H4 (cell line): ENCODE measurements around the gene CD46. TPM values are rescaled to one million over a fixed set of nuclear protein-coding genes. Genes with fewer than 3 reads are reported as not detected.

Source experiments
- DNase-seq: peaks from one replicate; pipeline ENCODE4 v3.0.0-alpha.2; 2015; ENCODE audit warnings: low spot score
- total RNA-seq: library from RNA; depleted of rRNA; stranded (reverse); fragments of >200 nt; shearing (Covaris generic); gene quantifications from 2 replicates; pipeline ENCODE4 v1.2.3, GENCODE V29; 2014

The CD46 gene
- total RNA-seq, 1 experiment from 2014 or later = 55.6 TPM

DNA sequence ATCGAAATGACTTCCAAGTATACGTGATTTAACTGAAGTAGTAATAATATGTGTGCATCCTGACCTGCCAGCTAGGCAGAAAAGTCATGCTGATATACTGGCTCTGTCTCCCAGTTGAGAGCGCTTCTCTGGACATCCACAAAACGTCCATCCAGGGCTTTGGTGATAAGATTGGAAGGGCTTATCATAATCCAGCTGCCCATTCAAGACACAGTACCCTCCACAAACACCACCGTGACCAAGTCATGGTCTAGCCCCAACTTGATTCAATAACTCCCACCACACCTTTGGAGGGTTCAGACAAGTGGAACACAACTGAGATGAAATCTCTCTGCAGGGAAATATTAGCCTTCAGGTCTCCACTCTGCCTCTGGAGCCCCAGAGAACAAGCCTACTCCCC is 76.2 kb downstream of the CD46 start:
- no peak for DNase-seq

DNA sequence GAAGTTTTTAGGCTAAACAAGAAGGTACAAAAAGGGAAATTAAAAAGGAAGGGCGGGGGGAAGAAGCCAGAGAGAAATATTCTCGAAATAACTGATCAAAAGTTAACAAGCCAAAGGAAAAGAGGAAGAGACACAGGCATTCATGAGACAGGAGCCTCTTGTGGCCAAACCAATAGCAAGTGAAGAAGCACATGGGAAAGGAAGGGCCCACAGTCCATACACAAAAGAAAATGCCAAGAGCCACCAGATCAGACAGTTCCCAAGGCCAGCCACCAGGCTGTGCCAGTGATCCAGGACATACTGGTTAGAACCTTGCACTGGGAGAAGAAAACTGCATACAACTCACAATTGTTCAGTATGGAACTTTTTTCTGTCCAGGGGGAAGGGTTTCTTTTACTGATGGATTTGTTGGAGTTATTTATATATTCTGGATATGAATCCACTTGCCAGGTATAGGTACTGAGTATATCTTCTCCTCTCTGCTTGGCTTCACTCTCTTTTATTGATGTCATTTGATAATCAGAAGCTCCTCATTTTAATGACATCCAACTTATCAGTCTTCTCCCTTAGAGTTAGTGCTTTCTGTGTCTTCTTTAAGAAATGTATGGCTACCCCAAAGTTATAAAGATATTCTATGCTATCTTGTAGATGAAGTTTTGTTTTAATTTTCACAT is 76.8 kb downstream of the CD46 start:
- DNase-seq = peak; percentile 74

GRCh38 chr1:207829576-207829975 is 77.7 kb downstream of the CD46 start:
- DNase-seq = no peak

DNA sequence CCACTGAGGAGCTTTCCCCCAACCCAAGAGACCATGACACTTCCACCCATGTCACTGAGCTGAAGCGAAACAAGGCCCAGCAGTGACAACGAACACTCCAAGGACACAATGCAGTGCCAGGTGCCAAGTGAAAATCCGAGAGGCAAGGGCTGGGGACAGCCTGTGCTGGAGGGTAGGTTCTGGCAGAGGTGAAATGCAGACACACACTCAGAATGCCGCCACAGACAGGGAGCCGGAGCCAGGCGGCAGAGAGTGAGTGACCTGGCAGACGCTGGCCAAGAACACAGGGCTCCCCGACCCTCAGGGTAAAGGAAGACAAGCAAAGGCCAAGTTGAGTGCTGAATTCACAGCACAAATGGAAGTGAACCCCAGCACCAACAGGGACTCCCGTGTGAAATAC is 78.9 kb downstream of the CD46 start:
- no peak for DNase-seq

DNA sequence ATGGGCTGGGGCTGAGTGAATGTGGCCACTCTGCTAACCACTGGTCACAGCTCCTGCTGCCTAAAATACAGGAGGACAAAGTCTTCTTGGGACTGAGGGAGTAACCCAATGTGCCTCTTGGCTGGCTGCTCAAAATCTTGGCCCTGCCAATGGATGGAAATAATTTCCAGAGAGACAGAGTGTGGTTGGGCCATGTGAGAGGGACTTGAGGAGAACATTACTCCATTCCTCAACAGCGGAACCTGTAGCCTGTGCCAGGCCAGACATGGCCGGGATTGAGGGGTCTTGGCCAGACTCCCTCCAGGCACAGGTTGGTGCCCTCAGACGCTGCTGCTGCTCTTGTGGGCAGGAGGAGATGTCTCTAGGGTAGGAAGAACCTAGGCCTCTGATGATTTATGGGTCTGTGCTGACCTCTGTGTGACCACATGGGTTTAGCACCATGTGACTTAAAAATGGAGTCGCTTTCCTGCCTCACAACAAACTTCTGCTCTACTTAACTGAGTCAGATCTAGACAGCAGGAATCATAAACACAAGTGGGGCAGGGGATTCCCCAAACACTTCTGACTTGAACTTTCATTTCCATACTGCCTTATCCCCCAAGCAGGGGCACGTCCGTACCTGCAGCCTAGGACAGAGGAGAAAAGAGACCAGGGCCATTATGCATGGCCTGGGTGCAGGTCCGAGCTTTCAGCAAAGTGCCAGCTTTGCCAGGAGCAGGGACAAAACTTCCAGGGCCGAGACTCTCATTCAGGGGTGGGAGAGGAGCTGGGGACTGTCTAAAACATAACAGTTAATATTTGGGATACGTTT is 79.9 kb downstream of the CD46 start:
- no peak for DNase-seq

DNA sequence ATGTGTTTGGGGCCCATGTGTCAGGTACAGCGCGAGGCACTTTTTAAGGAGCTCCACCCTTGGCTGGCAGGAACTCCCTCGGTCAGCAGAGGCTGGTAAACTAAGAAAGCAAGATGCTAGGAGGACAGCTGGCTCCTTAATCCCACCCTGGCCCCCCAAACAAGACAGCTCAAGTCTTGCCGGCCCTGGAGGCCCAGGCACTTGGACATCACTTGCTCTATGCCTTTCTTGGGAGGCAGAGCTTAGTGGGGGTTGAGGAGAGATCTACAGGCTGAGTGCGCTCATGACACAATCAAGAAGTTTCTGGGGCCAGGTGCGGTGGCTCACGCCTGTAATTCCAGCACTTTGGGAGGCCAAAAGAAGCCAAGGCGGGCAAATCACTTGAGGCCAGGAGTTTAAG is 80.9 kb downstream of the CD46 start:
- no peak for DNase-seq

GRCh38 chr1:207833381-207833780 is 81.5 kb downstream of the CD46 start:
- DNase-seq = no peak

GRCh38 chr1:207833956-207834660 is 82.3 kb downstream of the CD46 start:
- no peak for DNase-seq

DNA sequence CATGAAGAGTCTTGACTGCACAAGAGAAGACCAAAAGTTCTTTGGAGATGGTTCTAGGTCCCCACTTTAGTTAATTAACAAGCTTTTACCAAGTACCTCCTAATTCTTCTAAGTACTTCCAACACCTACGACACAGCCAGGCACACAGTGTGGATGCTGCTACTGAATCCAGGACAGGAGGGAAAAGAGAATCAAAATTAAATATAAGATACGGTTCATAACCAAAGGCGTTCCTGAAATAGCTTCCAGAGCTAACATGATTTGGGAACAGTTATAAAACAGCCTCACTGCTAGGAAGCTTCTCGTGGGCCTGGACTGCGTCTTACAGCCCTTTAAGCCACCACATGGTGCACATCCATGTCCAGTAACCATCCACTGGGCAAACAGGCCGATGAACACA is 84.1 kb downstream of the CD46 start:
- DNase-seq = no peak

GRCh38 chr1:207836591-207837347 is 84.9 kb downstream of the CD46 start:
- no peak for DNase-seq

DNA sequence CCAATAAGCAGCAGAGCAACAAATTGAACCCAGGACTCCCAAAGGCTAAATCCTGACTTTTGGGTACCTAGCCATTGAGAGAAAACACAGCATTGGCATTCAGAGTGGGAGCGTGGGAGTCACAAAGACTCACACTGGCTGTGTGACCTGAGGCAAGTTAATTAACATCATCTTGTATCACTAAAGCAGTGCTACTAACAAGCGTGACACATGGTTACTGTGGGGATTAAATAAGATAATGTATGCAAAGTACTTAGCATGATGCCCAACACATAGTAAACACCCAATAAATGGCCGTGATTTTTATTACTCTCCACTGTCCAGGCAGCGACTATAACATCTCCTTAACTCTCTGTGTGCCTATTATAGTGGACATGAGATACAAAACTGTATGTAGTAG is 85.8 kb downstream of the CD46 start:
- no peak for DNase-seq

- no peak for DNase-seq
These were observed 86.6 kb downstream of the CD46 start for GRCh38 chr1:207838156-207839082.

GRCh38 chr1:207839083-207839413 is 87.2 kb downstream of the CD46 start:
- DNase-seq = no peak

DNA sequence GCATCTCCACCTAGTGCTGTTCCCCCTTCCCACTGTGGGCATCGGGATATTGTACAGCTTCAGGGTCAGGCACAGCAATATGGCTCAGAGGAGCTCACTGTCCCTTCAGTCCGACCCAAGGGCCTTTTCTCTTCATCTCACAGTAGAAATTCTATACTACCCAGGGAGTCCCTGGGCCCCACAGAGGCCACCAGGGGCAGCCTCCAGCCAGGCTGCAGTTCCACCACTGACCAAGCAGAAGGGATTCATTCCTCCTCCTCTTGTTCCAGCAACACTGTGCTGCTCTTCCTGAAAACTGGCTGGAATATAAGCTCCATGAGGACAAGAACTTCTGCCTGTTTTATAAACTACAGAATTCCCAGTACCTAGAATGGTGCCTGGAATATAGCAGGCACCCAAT is 88.5 kb downstream of the CD46 start:
- DNase-seq = no peak

GRCh38 chr1:207841293-207841692 is 89.4 kb downstream of the CD46 start:
- no peak for DNase-seq

DNA sequence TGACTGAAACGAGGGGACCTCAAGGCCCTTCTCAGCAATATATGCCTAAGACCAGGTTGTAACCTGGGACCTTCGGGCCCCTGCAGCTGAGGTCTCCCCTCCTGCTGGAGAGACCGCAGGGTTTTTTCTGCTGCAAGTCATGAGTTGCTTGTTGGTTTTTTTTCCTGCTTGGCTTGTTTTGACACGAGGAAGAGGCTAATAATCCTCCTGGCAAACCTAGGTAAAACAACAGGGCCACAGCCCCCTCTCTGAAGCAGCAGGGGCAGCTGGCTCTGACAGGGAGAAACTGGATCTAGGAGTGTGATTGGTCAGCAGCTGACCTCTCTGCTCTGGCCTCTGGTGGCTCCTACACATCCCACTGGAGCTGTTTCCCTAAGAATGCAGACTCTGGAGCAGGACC is 90.0 kb downstream of the CD46 start:
- DNase-seq = no peak

- DNase-seq = no peak
These were observed 90.7 kb downstream of the CD46 start for GRCh38 chr1:207842506-207842905.

DNA sequence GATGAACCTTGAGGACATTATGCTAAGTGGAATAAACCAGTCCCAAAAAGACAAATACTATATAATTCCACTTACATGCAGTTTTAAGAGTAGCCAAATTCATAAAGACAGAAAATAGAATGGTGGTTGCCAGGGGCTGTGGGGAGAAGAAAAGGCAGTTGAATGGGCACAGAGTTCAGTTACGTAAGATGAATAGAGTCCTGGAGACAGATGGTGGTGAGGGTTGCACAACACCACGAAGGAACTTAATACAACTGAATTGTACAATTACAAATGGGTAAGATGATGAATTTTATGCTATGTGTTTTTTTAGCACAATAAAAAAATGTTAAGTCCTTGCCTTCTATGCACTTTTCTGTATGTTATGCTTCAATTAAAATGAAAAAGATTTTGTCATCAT is 92.5 kb downstream of the CD46 start:
- no peak for DNase-seq
